ENCODE results near the gene PXT1.

DNA sequence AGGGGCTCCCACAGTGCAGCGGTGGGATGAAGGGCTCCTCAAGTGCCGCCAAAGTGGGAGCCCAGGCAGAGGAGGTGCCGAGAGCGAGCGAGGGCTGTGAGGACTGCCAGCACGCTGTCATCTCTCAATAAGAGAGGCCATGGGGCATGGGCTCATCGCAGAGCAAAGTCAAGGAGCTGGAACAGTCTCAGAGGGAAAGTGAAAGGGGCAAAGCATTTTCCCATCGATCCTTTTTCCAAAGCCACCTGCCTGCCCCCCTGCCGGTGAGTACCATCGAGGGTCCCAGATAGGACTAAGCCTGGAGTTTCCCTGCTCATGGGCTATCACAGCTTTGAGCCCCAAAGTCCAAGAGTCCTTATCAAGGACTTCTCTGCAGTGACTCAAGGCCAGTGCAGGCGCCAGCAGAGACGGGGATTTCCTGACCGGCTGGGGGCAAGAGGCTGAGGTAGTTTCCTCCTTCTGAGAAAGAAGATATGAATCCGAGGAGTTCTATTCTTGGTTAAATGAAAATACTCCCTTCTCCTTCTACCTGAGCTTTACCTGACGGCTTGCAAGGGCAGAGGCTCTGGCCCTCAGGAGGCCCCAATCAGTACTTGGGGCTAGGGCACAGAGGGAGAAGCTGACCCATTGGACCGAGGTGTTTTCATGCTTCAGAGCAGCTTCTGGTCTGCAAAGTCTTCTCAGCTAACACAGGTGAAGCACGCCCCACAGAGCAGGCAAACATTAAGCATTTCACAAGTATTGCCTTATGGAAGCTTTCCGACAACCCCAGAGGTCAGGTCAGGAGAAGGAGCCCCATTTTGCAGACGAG, 77.8 kb downstream of the PXT1 start:
- TF ChIP-seq, protein P1, sequence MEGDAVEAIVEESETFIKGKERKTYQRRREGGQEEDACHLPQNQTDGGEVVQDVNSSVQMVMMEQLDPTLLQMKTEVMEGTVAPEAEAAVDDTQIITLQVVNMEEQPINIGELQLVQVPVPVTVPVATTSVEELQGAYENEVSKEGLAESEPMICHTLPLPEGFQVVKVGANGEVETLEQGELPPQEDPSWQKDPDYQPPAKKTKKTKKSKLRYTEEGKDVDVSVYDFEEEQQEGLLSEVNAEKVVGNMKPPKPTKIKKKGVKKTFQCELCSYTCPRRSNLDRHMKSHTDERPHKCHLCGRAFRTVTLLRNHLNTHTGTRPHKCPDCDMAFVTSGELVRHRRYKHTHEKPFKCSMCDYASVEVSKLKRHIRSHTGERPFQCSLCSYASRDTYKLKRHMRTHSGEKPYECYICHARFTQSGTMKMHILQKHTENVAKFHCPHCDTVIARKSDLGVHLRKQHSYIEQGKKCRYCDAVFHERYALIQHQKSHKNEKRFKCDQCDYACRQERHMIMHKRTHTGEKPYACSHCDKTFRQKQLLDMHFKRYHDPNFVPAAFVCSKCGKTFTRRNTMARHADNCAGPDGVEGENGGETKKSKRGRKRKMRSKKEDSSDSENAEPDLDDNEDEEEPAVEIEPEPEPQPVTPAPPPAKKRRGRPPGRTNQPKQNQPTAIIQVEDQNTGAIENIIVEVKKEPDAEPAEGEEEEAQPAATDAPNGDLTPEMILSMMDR (IDR thresholded peaks at IDR 0.05; ENCODE audit: low read depth, low read length): no peak
- no peak for TF ChIP-seq EZH2phosphoT487 (IDR thresholded peaks at IDR 0.05; ENCODE audit: low read depth)
